ENCODE data around the gene RNF213. TPM values are rescaled to one million over a fixed set of nuclear protein-coding genes. Genes with fewer than 3 reads are reported as not detected.
A peak's percentile ranks its signal among the peaks of the same experiment; 100 is the strongest.
"Not testable (repeated sequence)": the region's sequence is repeated elsewhere in the genome, so short reads cannot be mapped to it uniquely, and the experiment has no call there.

Gene RNF213
- total RNA-seq, 1 experiment from 2014 or later: 15.0 TPM

DNA sequence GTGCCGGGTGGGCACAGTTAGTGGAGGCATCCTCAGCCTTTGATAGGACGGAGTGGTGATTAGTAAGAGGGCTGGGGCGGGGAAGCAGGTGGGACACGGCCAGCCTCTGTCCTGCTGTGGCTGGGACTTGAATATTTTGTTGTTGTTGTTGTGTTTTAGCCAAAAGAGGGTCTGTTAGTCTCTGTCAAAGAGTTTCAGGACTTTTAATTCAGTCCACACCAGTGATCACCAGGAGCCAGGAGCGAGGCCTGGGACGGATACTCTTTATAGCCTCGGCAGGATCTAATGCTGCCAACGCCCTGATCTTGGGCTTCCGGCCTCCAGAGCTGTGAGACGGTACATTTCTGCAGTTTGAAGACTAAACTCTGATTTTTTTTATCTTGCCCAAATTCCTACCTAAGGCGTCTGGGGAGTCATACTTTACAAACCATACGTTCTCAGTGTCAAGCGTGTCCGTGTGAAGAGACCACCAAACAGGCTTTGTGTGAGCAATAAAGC lies 2.9 kb upstream of the RNF213 start:
- Histone ChIP-seq H3K4me2 (ENCODE audit: low read depth, low read length, poor library complexity, severe bottlenecking) (no peak overlapping the region), H3K9ac (ENCODE audit: low read length) (no peak overlapping the region), H3K4me3 (ENCODE audit: low read length) (no peak overlapping the region), H3K36me3 (ENCODE audit: insufficient read depth, low read length) (no peaks in the 10 kb centered on the region), H2AFZ (ENCODE audit: low read length) (no peak overlapping the region), H3K27ac (ENCODE audit: low read length) (0 out of 2 replicates have a peak overlapping the region, but pooled peaks have one; percentile 17), H3K27me3 (ENCODE audit: low read length) (0 out of 2 replicates have a peak, but pooled peaks cover 2% of the 10 kb centered on the region), H3K4me1 (ENCODE audit: low read length) (peaks cover 39% of the 10 kb centered on the region), H4K20me1 (ENCODE audit: insufficient read depth, low read depth, low read length) (peaks cover 8% of the 10 kb centered on the region; the same call in 1 of the 2 replicates), H3K79me2 (ENCODE audit: low read length) (no peaks in the 10 kb centered on the region), H3K9me3 (ENCODE audit: low read length) (no peaks in the 10 kb centered on the region), H3K9me2 (replicated peaks; ENCODE audit: insufficient read depth, low read length) (no peaks in the 10 kb centered on the region)
- DNase-seq: no peak

DNA sequence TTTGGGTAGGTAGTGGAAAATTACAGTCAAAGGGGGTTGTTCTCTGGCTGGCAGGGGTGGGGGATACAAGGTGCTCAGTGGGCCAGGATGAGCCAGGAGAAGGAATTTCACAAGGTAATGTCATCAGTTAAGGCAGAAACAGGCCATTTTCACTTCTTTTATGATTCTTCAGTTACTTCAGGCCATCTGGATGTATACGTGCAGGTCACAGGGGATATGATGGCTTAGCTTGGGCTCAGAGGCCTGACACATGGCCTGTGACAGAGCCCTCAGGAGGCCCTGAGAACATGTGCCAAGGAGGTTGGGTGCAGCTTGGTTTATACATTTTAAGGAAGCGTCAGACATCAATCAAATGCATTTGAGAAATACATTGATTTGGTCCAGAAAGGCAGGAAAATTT lies 2.4 kb upstream of the RNF213 start:
- H3K36me3 ChIP-seq (ENCODE audit: insufficient read depth, low read length); H3K9me3 ChIP-seq (ENCODE audit: low read length); H3K4me3 ChIP-seq (ENCODE audit: low read length); H2AFZ ChIP-seq (ENCODE audit: low read length); H3K9me2 ChIP-seq (replicated peaks; ENCODE audit: insufficient read depth, low read length); H3K9ac ChIP-seq (ENCODE audit: low read length); H3K27me3 ChIP-seq (ENCODE audit: low read length); H3K79me2 ChIP-seq (ENCODE audit: low read length): not testable (repeated sequence)
- Histone ChIP-seq H3K27ac (ENCODE audit: low read length) (peak overlapping the region; percentile 74), H3K4me2 (ENCODE audit: low read depth, low read length, poor library complexity, severe bottlenecking) (peak overlapping the region; percentile 22), H4K20me1 (ENCODE audit: insufficient read depth, low read depth, low read length) (peaks cover 13% of the 10 kb centered on the region; the same call in 1 of the 2 replicates), H3K4me1 (ENCODE audit: low read length) (peaks cover 42% of the 10 kb centered on the region)
- peak; percentile 52 for DNase-seq

DNA sequence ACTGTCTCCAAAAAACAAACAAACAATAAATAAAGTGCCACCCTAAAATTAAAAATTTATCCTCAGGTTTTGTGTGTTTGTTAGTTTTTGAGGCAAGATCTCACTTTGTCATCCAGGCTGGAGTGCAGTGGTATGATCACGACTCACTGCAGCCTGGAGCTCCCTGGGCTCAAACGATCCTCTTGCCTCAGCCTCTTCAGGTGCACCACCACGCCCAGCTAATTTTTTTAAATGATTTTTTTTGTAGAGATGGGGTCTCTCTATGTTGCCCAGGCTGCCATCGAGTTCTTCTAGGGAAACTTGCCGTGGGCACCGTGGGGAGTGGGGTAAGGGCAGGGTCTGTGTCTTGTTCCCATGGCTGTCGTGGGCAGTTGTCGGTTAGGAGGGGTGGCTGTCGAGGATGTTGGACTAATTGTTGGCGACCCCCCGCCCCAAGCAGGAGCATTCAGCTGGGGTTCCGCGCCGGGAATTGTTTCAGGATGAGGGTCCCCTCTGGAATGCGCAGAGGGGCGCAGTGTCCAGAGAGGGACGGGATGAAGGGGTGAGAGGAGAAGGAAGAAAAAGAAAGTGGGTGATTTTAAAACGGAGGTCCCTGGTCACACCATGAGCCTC lies 1.1 kb upstream of the RNF213 start:
- H3K4me1 ChIP-seq (ENCODE audit: low read length): peaks cover 53% of the 10 kb centered on the region
- 0 out of 2 replicates have a peak, but pooled peaks cover 2% of the 10 kb centered on the region for H3K27me3 ChIP-seq (ENCODE audit: low read length)
- DNase-seq: no peak
- H3K9ac ChIP-seq (ENCODE audit: low read length): 0 out of 2 replicates have a peak overlapping the region, but pooled peaks have one; percentile 39
- H2AFZ ChIP-seq (ENCODE audit: low read length): no peak overlapping the region
- H3K9me2 ChIP-seq (replicated peaks; ENCODE audit: insufficient read depth, low read length): no peaks in the 10 kb centered on the region
- no peaks in the 10 kb centered on the region for H3K36me3 ChIP-seq (ENCODE audit: insufficient read depth, low read length)
- peak overlapping the region; percentile 74; the same call in 1 of the 2 replicates for H3K27ac ChIP-seq (ENCODE audit: low read length)
- H3K4me2 ChIP-seq (ENCODE audit: low read depth, low read length, poor library complexity, severe bottlenecking): peak overlapping the region; percentile 32
- no peaks in the 10 kb centered on the region for H3K9me3 ChIP-seq (ENCODE audit: low read length)
- H3K4me3 ChIP-seq (ENCODE audit: low read length): no peak overlapping the region
- peaks cover 21% of the 10 kb centered on the region; the same call in 1 of the 2 replicates for H4K20me1 ChIP-seq (ENCODE audit: insufficient read depth, low read depth, low read length)
- H3K79me2 ChIP-seq (ENCODE audit: low read length): no peaks in the 10 kb centered on the region

DNA sequence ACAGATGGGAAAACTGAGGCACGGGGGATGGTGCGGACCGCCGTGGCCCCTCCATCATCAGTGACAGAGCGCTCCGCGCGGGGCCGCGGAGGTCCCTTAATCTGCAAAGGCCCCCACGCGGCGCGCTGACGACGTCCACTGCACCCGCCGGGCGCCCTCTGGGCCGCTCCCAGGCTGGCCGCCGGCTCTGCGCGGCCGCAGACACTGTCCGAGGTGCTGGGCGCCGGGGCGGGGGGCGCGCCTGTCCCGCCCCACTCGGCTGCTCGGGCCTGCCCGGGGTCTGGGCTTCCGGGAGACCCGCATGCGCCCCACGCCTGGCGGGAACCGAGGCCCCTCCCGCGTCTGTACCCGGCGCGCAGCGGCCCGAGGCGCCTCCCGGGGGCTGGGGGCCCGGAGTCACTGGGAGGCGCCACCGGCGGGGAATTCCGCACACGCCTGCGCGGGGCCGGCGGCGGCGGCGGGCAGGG lies 550 bp upstream of the RNF213 start:
- DNase-seq: no peak
- H3K27me3 ChIP-seq (ENCODE audit: low read length): 0 out of 2 replicates have a peak, but pooled peaks cover 2% of the 10 kb centered on the region
- H3K27ac ChIP-seq (ENCODE audit: low read length): no peak overlapping the region
- peaks cover 53% of the 10 kb centered on the region for H3K4me1 ChIP-seq (ENCODE audit: low read length)
- H3K9me2 ChIP-seq (replicated peaks; ENCODE audit: insufficient read depth, low read length): no peaks in the 10 kb centered on the region
- peak overlapping the region; percentile 32 for H3K4me2 ChIP-seq (ENCODE audit: low read depth, low read length, poor library complexity, severe bottlenecking)
- H3K36me3 ChIP-seq (ENCODE audit: insufficient read depth, low read length): no peaks in the 10 kb centered on the region
- no peak overlapping the region for H2AFZ ChIP-seq (ENCODE audit: low read length)
- peak overlapping the region; percentile 30; the same call in 1 of the 2 replicates for H3K4me3 ChIP-seq (ENCODE audit: low read length)
- no peaks in the 10 kb centered on the region for H3K9me3 ChIP-seq (ENCODE audit: low read length)
- H3K9ac ChIP-seq (ENCODE audit: low read length): peak overlapping the region; percentile 39; the same call in 1 of the 2 replicates
- H3K79me2 ChIP-seq (ENCODE audit: low read length): no peaks in the 10 kb centered on the region
- peaks cover 21% of the 10 kb centered on the region; the same call in 1 of the 2 replicates for H4K20me1 ChIP-seq (ENCODE audit: insufficient read depth, low read depth, low read length)

DNA sequence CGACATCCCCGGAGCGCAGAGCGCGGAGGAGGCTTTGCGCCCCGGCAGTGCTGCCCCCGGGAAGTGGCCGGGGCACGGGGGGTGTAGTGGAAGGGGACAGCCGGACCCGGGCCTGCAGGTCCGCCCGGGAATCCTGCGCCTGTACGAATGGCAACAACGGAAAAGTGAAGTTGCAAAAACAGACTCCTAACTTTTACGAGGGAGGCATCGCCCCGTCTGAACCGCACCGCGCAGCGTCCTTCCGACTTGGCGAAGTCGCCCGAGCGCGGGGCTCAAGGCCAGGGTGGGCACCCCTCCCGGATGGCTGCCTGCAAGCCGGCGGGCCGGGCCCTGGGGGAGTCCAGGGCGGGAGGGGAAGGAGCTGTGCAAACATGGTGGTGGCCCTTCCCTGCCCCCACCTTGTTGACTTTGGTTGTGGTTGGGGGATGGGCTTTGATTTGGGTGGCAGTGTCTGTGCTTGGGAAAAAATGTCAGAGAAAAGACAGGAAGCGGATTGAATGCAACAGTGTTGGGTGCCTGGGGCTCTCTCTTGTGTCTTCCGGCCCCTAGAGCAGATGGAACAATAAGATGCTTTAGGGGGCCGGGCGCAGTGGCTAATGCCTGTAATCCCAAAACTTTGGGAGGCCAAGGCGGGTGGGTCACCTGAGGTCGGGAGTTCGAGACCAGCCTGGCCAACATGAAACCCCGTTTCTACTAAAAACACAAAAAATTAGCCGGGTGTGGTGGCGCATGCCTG lies 675 bp downstream of the RNF213 start:
- H3K4me1 ChIP-seq (ENCODE audit: low read length): peaks cover 53% of the 10 kb centered on the region
- H3K4me2 ChIP-seq (ENCODE audit: low read depth, low read length, poor library complexity, severe bottlenecking): peak overlapping the region; percentile 98
- H3K27ac ChIP-seq (ENCODE audit: low read length): no peak overlapping the region
- peak overlapping the region; percentile 54 for H2AFZ ChIP-seq (ENCODE audit: low read length)
- H3K36me3 ChIP-seq (ENCODE audit: insufficient read depth, low read length): no peaks in the 10 kb centered on the region
- no peaks in the 10 kb centered on the region for H3K79me2 ChIP-seq (ENCODE audit: low read length)
- no peaks in the 10 kb centered on the region for H3K9me2 ChIP-seq (replicated peaks; ENCODE audit: insufficient read depth, low read length)
- H3K9me3 ChIP-seq (ENCODE audit: low read length): no peaks in the 10 kb centered on the region
- peaks cover 27% of the 10 kb centered on the region; the same call in 1 of the 2 replicates for H4K20me1 ChIP-seq (ENCODE audit: insufficient read depth, low read depth, low read length)
- peak overlapping the region; percentile 88 for H3K4me3 ChIP-seq (ENCODE audit: low read length)
- 0 out of 2 replicates have a peak, but pooled peaks cover 2% of the 10 kb centered on the region for H3K27me3 ChIP-seq (ENCODE audit: low read length)
- H3K9ac ChIP-seq (ENCODE audit: low read length): peak overlapping the region; percentile 89
- peak; percentile 50 for DNase-seq

DNA sequence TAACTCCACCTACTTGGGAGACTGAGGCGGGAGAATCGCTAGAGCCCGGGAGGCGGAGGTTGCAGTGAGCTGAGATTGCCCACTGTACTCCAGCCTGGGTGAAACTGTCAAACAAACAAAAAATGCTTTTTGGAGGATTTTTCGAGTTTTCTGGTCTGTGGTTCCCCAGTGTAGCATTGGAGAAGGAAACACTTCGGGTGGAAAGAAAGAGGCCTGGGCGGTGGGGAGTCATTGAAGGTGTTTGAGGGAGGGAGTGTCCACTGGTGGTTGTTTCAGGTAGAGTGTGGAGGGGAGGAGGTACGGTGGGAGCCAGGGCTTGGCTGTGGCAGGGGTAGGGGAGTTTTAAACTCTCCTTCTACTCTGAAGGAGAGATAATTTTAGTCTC lies 1.2 kb downstream of the RNF213 start:
- H3K9ac ChIP-seq (ENCODE audit: low read length): peak overlapping the region; percentile 89
- no peak overlapping the region for H2AFZ ChIP-seq (ENCODE audit: low read length)
- H3K9me2 ChIP-seq (replicated peaks; ENCODE audit: insufficient read depth, low read length): no peaks in the 10 kb centered on the region

DNA sequence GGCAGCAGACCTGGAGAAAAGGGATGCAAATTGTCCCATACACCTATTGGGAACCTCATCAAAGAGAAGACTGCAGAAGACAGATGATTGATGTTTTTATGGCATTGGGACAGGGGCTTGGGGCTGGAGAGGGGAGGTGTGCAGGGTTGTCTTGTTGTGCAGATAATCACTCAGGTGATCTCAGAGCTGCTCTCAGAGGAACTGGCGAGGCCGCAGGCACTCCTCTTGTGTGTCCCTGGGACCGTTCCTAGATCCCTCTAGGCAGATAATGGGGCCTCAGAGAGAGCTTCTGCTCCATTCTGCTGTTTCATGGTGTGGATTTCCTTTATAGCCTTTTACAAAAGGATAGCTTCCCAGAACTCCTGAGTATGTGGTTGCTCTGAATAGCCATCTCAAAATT lies 1.6 kb downstream of the RNF213 start:
- H3K27me3 ChIP-seq (ENCODE audit: low read length): 0 out of 2 replicates have a peak, but pooled peaks cover 2% of the 10 kb centered on the region
- H3K4me3 ChIP-seq (ENCODE audit: low read length): peak overlapping the region; percentile 88; the same call in 1 of the 2 replicates
- H3K9me2 ChIP-seq (replicated peaks; ENCODE audit: insufficient read depth, low read length): no peaks in the 10 kb centered on the region
- no peaks in the 10 kb centered on the region for H3K9me3 ChIP-seq (ENCODE audit: low read length)
- no peak overlapping the region for H3K27ac ChIP-seq (ENCODE audit: low read length)
- no peak overlapping the region for H2AFZ ChIP-seq (ENCODE audit: low read length)
- DNase-seq: no peak
- peak overlapping the region; percentile 98 for H3K4me2 ChIP-seq (ENCODE audit: low read depth, low read length, poor library complexity, severe bottlenecking)
- H3K36me3 ChIP-seq (ENCODE audit: insufficient read depth, low read length): no peaks in the 10 kb centered on the region
- no peaks in the 10 kb centered on the region for H3K79me2 ChIP-seq (ENCODE audit: low read length)
- peaks cover 53% of the 10 kb centered on the region for H3K4me1 ChIP-seq (ENCODE audit: low read length)
- peaks cover 27% of the 10 kb centered on the region; the same call in 1 of the 2 replicates for H4K20me1 ChIP-seq (ENCODE audit: insufficient read depth, low read depth, low read length)
- H3K9ac ChIP-seq (ENCODE audit: low read length): peak overlapping the region; percentile 89

More for the DNA sequence above, 1.2 kb downstream of the RNF213 start:
- Histone ChIP-seq H3K9me3 (ENCODE audit: low read length) (no peaks in the 10 kb centered on the region), H3K79me2 (ENCODE audit: low read length) (no peaks in the 10 kb centered on the region), H3K27ac (ENCODE audit: low read length) (no peak overlapping the region), H3K4me1 (ENCODE audit: low read length) (peaks cover 53% of the 10 kb centered on the region), H3K36me3 (ENCODE audit: insufficient read depth, low read length) (no peaks in the 10 kb centered on the region), H3K27me3 (ENCODE audit: low read length) (0 out of 2 replicates have a peak, but pooled peaks cover 2% of the 10 kb centered on the region), H3K4me3 (ENCODE audit: low read length) (peak overlapping the region; percentile 88), H3K4me2 (ENCODE audit: low read depth, low read length, poor library complexity, severe bottlenecking) (peak overlapping the region; percentile 98), H4K20me1 (ENCODE audit: insufficient read depth, low read depth, low read length) (peaks cover 27% of the 10 kb centered on the region; the same call in 1 of the 2 replicates)
- no peak for DNase-seq
